GM19328 (cell line): ENCODE measurements around the gene CD46.

ENCODE experiments used
- ATAC-seq: cut with Tn5 transposase; IDR thresholded peaks from one replicate; pipeline ENCODE4 v1.9.1; 2021; ENCODE audit warnings: mild to moderate bottlenecking, moderate library complexity; ENCODE audit not compliant: unreplicated experiment

CD46 gene

GRCh38 chr1:207844371-207844770 lies 92.5 kb downstream of the CD46 start:
- ATAC-seq = no peak
